Gastroesophageal sphincter (tissue), 3 donors: ENCODE measurements around the gene PET100.

Experiments
- POLR2A ChIP-seq, 2 donors: fragments of 450-650 bp; IDR thresholded peaks; one replicate each; pipeline ENCODE4 v1.6.1; 2017; ENCODE audit warnings: antibody characterized with exemption in 2 of 2, mild to moderate bottlenecking in 2 of 2, moderate library complexity in 1 of 2
- TF ChIP-seq, protein P1 (sequence below), 4 experiments: fragments of 200-600 bp in 2 of 4; fragments of 450-650 bp in 2 of 4; sonication (generic) in 1 of 4; IDR thresholded peaks; one replicate each; pipeline ENCODE4 v1.5.1; 2017 to 2019; ENCODE audit warnings: antibody characterized with exemption in 4 of 4, mild to moderate bottlenecking in 2 of 4, moderate library complexity in 2 of 4

DNA sequence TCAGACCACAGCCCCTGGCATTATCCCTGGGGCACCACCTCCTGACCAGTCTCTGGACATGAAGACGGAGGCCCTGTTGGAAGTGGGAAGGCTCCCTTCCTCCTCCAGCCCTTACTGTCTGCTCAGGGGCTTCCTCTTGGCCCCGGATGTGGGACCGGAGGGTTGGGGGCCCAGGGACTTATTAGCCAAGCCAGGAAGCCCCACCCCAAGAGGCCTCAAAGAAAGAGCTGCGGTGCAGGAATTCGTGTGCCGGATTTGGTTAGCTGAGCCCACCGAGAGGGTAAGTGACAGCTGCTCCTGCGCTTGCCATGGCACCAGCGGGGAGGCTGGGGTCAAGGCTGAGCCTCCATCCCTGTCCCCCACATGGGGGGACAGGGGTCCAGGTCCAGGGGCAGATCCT, 39.2 kb downstream of the PET100 start, which contains the start of gene RETN:
- TF ChIP-seq, protein P1, sequence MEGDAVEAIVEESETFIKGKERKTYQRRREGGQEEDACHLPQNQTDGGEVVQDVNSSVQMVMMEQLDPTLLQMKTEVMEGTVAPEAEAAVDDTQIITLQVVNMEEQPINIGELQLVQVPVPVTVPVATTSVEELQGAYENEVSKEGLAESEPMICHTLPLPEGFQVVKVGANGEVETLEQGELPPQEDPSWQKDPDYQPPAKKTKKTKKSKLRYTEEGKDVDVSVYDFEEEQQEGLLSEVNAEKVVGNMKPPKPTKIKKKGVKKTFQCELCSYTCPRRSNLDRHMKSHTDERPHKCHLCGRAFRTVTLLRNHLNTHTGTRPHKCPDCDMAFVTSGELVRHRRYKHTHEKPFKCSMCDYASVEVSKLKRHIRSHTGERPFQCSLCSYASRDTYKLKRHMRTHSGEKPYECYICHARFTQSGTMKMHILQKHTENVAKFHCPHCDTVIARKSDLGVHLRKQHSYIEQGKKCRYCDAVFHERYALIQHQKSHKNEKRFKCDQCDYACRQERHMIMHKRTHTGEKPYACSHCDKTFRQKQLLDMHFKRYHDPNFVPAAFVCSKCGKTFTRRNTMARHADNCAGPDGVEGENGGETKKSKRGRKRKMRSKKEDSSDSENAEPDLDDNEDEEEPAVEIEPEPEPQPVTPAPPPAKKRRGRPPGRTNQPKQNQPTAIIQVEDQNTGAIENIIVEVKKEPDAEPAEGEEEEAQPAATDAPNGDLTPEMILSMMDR (IDR thresholded peaks at IDR 0.05): no peak
- TF ChIP-seq POLR2A (IDR thresholded peaks at IDR 0.05): no peak
